GM08714 (cell line): ENCODE data around the gene FMN2.
A peak's percentile ranks its signal among the peaks of the same experiment; 100 is the strongest.

Experiments used
- H3K4me3 ChIP-seq: fragments of 200-500 bp; sonication (Bioruptor generic); 2 replicates; pipeline ENCODE4 v1.5.1; 2014; ENCODE audit warnings: mild to moderate bottlenecking, low read length, inconsistent platforms
- ZNF274 ChIP-seq: IDR thresholded peaks from 2 replicates; pipeline ENCODE4 v1.6.1; 2012; ENCODE audit warnings: mild to moderate bottlenecking, low read depth, low read length

Gene FMN2

DNA sequence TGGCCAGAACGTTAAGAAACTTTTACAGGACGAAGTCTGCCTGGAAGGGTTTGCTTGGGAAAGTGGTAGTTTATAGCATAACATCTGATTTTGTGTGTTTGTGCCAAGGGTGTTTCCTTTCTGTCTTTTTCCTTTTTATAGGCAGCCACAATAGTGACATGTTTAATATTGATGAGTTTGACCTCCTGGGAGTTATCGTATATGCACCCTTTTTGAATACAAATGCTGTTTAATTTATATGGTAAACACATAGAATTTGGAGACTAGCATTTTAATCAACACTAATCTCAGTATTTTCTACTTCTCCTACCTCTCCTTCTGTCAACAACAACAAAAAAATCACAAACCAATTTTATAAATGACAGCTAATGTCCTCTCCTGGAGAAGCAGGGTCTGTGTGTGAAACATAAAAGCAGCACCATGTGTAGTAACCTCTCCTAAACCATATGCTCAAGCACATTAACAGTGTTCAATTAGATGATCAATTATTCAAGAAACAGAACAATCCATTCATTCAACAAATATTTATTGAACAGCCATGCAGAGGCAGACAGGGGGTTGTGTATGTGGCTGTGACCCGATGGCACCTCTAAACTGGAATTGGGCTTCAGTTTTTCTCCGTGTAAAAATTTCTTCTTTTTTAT lies 604 bp upstream of the FMN2 start:
- H3K4me3 ChIP-seq, result peak overlapping the region; percentile 49; the same call in 1 of the 2 replicates
- no peak for TF ChIP-seq ZNF274

GRCh38 chr1:240092301-240093119 lies 827 bp downstream of the FMN2 start:
- H3K4me3 ChIP-seq, result peak overlapping the region; percentile 38; the same call in 1 of the 2 replicates
- no peak for TF ChIP-seq ZNF274

DNA sequence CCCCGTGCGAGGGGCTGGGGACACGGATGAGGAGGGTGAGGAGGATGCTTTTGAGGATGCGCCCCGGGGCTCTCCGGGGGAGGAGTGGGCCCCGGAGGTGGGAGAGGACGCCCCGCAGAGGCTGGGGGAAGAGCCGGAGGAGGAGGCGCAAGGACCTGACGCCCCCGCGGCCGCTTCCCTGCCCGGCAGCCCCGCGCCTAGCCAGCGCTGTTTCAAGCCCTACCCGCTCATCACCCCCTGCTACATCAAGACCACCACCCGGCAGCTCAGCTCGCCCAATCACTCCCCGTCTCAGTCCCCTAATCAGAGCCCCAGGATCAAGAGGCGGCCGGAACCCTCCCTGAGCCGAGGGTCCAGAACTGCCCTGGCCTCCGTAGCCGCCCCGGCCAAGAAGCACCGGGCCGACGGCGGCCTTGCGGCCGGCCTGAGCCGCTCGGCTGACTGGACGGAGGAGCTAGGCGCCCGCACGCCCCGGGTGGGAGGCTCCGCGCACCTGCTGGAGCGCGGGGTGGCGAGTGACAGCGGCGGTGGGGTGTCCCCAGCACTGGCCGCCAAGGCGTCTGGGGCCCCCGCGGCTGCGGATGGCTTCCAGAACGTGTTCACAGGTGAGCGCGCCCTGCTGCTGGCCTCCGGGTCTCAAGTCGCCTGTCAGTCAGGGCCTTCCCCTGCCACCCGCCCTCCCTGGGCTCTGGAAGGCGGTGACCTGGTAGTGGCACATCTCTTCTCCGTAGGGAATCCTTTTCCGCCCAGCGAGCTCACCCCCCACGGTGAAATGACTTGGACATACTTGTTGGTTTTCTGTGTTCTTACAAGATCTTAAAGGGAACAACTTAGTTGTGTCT lies 1.7 kb downstream of the FMN2 start:
- TF ChIP-seq ZNF274, result no peak
- no peak overlapping the region; the same call in 1 of the 2 replicates for H3K4me3 ChIP-seq

GRCh38 chr1:240094041-240094722 lies 2.5 kb downstream of the FMN2 start:
- no peak for TF ChIP-seq ZNF274

DNA sequence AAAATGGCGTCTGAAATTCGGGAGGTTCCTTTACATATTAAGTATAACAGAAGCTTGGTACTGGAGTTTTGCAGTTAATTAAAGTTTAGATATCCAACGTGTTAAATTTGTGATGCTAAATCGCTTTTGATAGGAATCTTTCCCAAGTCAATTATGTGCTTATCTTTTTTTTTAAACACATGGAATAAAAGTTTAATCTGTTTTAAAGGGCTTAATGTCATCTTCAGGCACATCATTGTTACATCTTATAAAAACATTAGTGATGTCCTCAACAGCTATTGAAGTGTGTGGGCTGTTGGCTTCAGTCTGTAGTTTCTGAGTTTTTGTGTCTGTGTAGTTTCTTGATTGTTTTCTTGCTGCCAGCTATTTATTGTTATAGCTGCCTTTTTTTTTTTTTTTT lies 5.3 kb downstream of the FMN2 start:
- H3K4me3 ChIP-seq, result no peak overlapping the region

More at GRCh38 chr1:240094041-240094722, 2.5 kb downstream of the FMN2 start:
- no peak overlapping the region; the same call in 1 of the 2 replicates for H3K4me3 ChIP-seq

GRCh38 chr1:240098534-240098933 lies 6.9 kb downstream of the FMN2 start:
- no peak for TF ChIP-seq ZNF274
- no peak overlapping the region for H3K4me3 ChIP-seq

More for the DNA sequence above, 5.3 kb downstream of the FMN2 start:
- no peak for TF ChIP-seq ZNF274

DNA sequence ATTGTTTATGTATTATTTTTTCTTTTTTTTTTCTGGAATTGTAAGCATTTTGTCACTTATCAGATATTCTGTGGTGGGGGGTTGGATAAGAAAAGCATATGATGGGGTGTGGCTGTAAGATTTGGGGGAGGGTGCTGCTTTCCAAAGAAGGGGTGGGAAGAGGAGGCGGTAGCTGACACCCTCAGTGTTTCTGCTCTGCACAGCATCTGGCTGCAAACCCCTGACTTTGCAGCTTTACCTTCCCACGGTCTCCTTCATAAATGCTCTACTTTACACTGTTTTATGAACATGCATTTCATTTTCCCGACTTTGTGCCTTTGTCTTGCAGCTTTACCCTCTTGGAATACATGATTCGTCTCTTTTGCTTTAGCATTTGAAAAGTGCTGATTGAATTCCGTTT lies 7.6 kb downstream of the FMN2 start:
- H3K4me3 ChIP-seq, result no peak overlapping the region
- TF ChIP-seq ZNF274, result no peak

GRCh38 chr1:240099748-240100147 lies 8.1 kb downstream of the FMN2 start:
- no peak overlapping the region for H3K4me3 ChIP-seq
- no peak for TF ChIP-seq ZNF274

- TF ChIP-seq ZNF274, result no peak
- H3K4me3 ChIP-seq, result no peak overlapping the region
Observed at GRCh38 chr1:240100371-240100934, 8.8 kb downstream of the FMN2 start.

- TF ChIP-seq ZNF274, result no peak
- H3K4me3 ChIP-seq, result no peak overlapping the region
Observed at GRCh38 chr1:240101306-240101705, 9.6 kb downstream of the FMN2 start.

- no peak overlapping the region for H3K4me3 ChIP-seq
- no peak for TF ChIP-seq ZNF274
Observed at GRCh38 chr1:240101737-240102136, 10.1 kb downstream of the FMN2 start.

GRCh38 chr1:240104672-240105071 lies 13.0 kb downstream of the FMN2 start:
- H3K4me3 ChIP-seq, result no peak overlapping the region
- TF ChIP-seq ZNF274, result no peak

GRCh38 chr1:240107058-240107684 lies 15.5 kb downstream of the FMN2 start:
- TF ChIP-seq ZNF274, result no peak
- no peak overlapping the region for H3K4me3 ChIP-seq
